ENCODE results near the gene MARK4. TPM values are rescaled to one million over a fixed set of nuclear protein-coding genes. Genes with fewer than 3 reads are reported as not detected.

MARK4 gene
- total RNA-seq, 1 experiment from 2014 or later, result 28.1 TPM

DNA sequence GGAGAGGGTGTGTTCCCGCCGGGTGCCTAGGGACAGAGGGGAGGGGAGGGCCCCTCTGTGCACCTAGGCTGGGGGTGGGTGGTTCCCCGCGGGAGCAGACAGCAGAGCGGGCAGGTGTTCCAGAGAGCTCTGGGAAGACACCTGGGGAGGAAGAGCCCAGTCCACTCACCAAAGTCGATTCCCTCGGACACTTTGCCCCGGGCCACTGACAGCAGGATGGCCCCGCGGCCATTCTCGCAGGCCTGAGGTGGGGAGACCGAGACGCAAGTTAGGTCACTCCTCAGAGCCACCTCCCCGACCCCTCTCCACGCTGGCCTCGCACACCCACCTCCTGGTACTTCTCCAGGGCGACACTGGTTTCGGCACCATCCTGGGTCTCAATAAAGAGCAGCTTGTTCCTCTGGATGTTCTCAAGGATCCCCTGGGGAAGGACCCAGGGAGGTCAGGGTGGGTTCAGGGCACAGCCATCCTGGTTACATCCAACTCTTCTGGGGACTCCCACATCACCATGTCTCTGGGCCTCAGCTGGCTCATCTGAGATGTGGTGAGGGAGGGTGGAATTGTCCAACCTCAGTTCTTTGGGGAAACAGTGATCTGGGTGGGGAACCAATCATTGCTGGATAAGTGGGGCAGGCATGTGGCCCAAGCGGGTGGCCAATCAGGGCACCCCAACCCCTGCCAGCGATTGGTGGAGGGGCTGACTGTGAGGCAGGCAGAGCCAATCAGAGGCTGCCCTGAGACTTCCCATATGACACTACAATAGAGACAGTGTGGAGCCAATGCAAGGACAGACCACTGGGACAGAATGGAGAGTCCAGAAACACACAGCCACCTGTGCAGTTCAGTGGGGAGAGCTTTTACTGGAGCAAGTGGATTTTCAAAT is 102.1 kb downstream of the MARK4 start:
- DNase-seq (ENCODE audit: extremely low read depth, low read depth), result no peak

GRCh38 chr19:45354241-45354842 is 103.3 kb downstream of the MARK4 start:
- no peak for DNase-seq (ENCODE audit: extremely low read depth, low read depth)

Other genes starting within 250 kb of the MARK4 start
- 10.1 and 12.5 TPM in 2 replicates for gene RELB, start 249.8 kb upstream of the MARK4 start, total RNA-seq (2014; rRNA removed; shearing (Covaris generic))
- gene CLASRP, start 212.2 kb upstream of the MARK4 start, total RNA-seq (2014; rRNA removed; shearing (Covaris generic)), result 20.4 and 31.4 TPM in 2 replicates
- 0.27 and 1.4 TPM in 2 replicates for gene ZNF296, start 174.8 kb upstream of the MARK4 start, total RNA-seq (2014; rRNA removed; shearing (Covaris generic))
- gene GEMIN7, start 172.0 kb upstream of the MARK4 start, total RNA-seq (2014; rRNA removed; shearing (Covaris generic)), result 20.2 and 24.5 TPM in 2 replicates
- 10.8 and 11.8 TPM in 2 replicates for gene PPP1R37, start 158.1 kb upstream of the MARK4 start, total RNA-seq (2014; rRNA removed; shearing (Covaris generic))
- 0.07 TPM in 1 of 2 replicates, not detected in the other for gene NKPD1, start 90.3 kb upstream of the MARK4 start, total RNA-seq (2014; rRNA removed; shearing (Covaris generic))
- 5.3 and 5.8 TPM in 2 replicates for gene TRAPPC6A, start 73.0 kb upstream of the MARK4 start, total RNA-seq (2014; rRNA removed; shearing (Covaris generic))
- gene BLOC1S3, start 72.5 kb upstream of the MARK4 start, total RNA-seq (2014; rRNA removed; shearing (Covaris generic)), result 4.0 and 4.2 TPM in 2 replicates
- gene EXOC3L2, start 5.9 kb upstream of the MARK4 start, total RNA-seq (2014; rRNA removed; shearing (Covaris generic)), result not detected in 2 replicates
- gene CKM, start 71.6 kb downstream of the MARK4 start, total RNA-seq (2014; rRNA removed; shearing (Covaris generic)), result 0.14 TPM in 1 of 2 replicates, not detected in the other
- 0.87 and 1.0 TPM in 2 replicates for gene KLC3, start 89.5 kb downstream of the MARK4 start, total RNA-seq (2014; rRNA removed; shearing (Covaris generic))
- gene ERCC2, start 119.3 kb downstream of the MARK4 start, total RNA-seq (2014; rRNA removed; shearing (Covaris generic)), result 11.2 and 12.3 TPM in 2 replicates
- gene PPP1R13L, start 153.8 kb downstream of the MARK4 start, total RNA-seq (2014; rRNA removed; shearing (Covaris generic)), result 2.9 and 5.2 TPM in 2 replicates
- 11.3 and 12.7 TPM in 2 replicates for gene POLR1G, start 155.4 kb downstream of the MARK4 start, total RNA-seq (2014; rRNA removed; shearing (Covaris generic))
- gene ERCC1, start 172.6 kb downstream of the MARK4 start, total RNA-seq (2014; rRNA removed; shearing (Covaris generic)), result 81.5 and 102 TPM in 2 replicates
- gene FOSB, start 216.7 kb downstream of the MARK4 start, total RNA-seq (2014; rRNA removed; shearing (Covaris generic)), result 1.7 and 1.9 TPM in 2 replicates
- gene RTN2, start 245.8 kb downstream of the MARK4 start, total RNA-seq (2014; rRNA removed; shearing (Covaris generic)), result 0.79 and 1.6 TPM in 2 replicates
- 1.6 and 2.0 TPM in 2 replicates for gene PPM1N, start 247.2 kb downstream of the MARK4 start, total RNA-seq (2014; rRNA removed; shearing (Covaris generic))